T follicular helper cell (primary cell): ENCODE data around the gene ACVR1B.

Experiments used
- DNase-seq: peaks from one replicate; pipeline ENCODE4 v3.0.0-alpha.2; 2020; ENCODE audit warnings: low read depth

ACVR1B gene

DNA sequence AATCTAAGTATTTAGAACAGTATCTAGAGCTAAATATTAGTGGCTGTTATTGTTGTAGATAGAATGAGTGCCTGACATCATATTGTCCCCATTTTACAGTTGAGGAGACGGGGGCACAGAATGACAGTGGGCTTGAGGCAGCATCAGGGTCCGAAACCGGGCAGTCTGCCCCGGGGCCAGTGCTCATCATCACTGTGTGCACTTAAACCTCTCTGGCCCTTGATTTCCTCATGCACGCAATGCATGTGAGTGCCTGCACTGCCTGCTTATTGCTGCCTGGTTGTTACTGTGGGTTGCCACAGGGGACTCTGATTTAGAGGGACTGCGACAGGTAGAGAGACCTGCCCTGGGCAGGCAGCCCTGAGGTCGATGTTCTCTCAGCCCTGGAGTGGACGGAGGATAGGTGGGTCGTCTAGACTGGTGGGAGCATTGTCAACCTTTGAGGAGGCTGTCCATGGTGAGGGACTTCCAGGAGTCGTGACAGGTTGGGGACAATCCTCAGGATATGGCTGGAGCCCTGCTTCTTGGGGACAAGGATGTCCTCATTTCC lies 34.4 kb upstream of the ACVR1B start:
- DNase-seq = no peak

DNA sequence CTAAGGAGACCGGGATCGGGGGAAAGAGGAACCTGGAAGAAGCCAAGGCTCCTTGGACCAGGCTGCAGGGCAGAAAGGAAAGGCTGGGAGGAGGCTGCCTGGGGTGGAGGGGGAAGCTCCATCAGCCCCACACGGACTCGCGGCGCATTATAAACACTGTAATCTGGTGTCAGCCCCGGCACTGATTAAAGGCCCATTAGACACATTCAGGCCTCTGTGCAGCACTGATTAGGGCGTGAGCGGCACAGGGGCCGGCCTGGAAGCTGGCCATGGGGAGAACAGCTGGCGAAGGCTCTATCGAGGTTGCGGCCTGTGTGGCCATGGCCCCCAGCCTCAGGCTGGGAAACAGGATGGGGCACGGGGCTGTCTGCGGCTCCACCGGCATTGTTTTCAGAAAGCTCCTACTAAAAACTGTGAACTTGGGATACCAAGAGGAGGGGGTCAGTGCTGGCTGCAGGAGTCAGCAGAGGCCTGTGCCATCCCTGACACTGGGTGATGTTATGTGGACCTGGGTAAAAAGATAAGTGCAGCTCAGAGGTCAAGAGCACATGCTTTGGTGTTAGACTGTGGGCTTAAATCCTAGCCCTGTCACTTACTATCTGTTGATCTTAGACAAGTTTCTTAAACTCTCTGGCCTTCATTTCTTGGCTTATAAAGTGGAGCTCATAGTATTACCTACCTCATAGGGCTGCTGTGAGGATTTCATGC lies 33.6 kb upstream of the ACVR1B start:
- no peak for DNase-seq

- DNase-seq = no peak
Measured at GRCh38 chr12:51920046-51920445, 31.5 kb upstream of the ACVR1B start.

GRCh38 chr12:51921017-51921725 lies 30.3 kb upstream of the ACVR1B start:
- DNase-seq = no peak

- no peak for DNase-seq
Measured at GRCh38 chr12:51922146-51922545, 29.4 kb upstream of the ACVR1B start.

- DNase-seq = no peak
Measured at GRCh38 chr12:51922762-51923505, 28.6 kb upstream of the ACVR1B start.

GRCh38 chr12:51923506-51924365 lies 27.8 kb upstream of the ACVR1B start:
- peak; percentile 24 for DNase-seq

DNA sequence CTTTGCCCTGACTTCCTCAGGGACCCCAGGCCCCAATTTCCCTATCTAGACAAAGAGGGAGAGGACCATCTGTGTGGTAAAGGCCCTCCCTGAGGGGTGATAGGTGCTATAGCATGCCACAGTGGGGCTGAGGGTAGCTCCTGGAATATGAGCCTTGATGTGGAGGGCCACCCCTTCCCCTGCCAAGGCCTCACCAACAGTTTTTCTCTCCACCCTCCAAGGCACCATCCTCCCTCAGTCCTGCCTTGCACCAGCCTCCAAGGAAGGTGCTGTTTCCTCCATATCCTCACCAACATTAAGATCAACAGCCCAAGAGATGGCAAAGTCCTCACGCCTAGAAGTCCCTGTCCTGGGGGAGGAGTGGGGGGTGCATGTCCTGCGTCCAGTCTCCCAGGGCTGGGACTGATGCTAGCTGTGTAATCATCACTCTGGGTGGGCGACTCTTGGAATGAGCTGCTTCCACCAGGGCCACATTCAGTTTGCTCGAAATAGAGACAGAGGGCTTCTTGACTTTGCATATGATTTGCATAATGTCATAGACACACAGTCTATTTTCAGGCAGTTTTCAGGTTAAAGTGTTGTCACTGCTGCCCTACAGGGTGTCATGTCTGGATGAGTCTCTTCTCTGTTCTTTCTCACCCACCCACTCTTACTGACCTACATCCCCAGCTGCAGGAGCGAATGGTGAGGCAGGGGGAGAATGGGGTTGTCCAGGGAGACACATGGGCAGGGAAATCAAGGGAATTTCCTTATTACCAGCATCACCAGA lies 26.8 kb upstream of the ACVR1B start:
- DNase-seq = no peak

GRCh38 chr12:51925346-51926063 lies 26.0 kb upstream of the ACVR1B start:
- DNase-seq = no peak

DNA sequence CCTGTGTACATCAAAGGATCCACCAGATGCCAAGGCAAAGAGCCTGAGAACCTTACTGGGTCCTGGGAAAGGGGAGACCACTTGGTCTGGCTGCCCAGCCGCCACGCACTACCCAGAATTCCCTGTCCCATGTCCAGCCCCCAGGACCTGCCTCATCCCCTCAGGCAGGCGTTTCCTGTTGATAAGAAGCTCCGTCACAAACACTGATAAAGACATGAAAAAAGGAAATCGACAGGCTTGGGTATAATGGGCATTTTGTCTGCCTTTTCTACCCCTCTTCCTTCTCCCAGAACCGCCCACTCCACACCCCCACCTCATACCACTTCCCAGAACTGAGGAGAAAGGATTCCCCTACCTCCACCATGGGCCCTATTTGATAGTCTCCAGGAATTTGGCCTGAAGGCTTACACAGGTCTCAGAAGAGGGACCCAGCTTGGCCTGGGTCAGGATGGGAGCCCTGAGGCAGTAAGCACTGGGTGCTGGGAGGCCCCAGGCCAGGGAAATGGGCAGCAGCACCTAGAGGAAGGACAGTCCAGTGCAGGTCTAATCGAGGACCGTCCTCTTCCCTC lies 25.4 kb upstream of the ACVR1B start:
- no peak for DNase-seq

DNA sequence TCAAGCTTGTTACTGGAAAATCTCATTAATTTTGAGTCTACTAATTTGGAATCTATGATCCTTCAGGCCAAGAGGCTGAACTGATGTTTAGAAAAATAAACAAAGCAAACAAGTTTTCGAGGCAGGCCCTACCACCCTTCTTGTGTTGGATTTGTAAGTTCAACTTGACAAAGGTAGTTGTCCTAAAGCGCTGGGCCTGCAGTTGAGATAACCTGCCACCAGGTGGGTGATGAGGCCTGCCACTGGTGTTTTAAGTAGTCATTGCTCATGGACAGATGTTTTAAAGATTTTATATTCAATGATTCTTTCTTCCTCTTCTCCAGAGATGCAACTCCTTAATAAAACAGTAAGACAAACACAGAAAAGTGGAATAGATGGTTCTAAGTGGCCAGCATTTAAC lies 24.8 kb upstream of the ACVR1B start:
- DNase-seq = peak; percentile 5

DNA sequence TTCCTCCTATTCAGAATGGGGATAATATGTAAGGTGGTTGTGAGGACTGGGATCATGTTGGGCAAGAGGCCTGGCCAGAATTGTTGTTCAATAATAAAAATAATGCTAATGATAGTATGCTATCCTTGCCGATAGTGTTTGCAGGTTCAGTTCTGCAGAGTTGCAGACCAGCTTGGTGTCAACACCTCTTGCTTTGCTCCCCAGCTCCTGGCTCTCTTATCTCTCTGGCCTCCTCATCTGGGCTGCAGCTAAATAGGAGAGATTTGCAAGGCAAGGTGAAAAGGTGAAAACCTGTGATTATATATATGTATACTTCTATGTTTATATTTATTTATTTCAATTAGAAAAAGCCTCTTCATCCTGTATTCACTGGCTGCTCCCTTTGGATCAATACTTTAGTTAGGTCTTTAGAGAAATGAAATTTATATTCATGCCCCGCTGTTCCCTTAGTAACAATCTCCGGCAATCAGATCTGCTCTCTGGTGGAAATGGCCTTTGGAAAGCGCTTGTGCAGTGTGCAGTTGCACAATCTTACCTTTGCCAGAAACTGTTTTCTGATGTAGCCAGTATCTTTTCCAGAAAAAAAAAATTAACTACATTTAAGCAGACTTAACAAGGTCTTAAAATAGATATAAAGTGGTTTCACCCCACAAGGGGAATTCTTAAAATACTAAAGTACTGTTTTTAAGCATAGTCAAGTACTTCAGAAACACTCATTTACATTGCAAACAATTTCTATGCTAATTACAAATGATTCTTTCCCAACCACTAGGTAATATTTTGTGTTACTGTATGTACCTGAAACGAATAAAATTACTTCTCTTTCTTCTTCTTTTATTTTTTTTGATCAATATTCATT lies 19.1 kb upstream of the ACVR1B start:
- DNase-seq = no peak

DNA sequence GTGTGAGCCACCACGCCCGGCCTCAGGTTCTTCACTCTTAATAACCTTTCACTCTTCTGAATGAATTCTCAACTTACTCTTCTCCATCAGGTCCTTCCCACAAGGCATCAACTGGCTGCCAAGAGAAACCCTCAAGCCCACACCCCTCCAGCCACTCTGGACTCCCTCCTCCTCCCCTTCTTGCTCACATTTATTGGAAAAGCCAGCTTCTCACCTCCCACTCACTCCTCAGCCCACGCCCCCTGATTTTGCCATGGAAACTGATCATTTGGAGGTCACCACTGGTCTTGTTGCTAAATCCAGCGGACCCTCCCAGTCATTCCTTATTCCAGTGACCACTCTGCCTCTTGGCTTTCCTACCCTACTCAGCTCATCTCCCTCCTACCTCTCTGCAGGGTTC lies 17.4 kb upstream of the ACVR1B start:
- no peak for DNase-seq

DNA sequence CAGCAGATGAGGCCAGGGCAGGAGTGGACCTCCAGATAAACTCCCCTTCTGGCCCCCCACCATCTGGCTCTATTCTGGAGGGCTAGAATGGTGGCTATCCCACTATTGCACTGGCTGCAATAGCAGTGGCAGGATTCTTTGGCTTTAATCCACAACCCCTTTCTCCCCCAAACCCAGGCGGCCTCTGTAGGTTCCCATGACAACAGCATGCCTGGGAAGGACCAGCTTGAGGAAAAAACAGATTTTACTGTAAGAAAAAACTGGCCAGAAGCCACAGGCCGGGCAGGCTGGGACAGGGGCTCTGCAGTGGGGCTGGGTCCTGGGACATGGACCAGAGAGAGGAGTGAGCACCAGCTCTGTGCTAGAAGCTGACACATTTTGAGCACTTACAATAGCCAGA lies 13.6 kb upstream of the ACVR1B start:
- DNase-seq = no peak

DNA sequence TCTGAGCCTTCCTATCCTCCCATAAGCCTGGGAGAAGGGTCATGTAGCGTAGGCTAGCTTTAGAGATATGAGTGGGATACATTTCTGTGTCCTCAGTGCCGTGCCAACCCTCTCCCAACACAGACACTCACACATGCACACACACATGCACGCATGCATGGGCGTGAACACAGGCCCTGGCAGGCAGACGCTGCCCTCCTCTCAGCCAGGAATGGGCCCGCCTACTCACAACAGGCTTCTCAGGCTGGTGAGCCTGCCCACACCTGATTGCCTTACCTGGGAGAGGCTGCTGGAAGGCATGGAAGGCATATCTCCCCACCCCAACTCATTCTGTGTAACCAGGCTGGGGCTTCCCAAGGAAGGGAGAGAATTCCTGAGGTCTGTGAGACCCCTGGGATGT lies 12.8 kb upstream of the ACVR1B start:
- DNase-seq = no peak

DNA sequence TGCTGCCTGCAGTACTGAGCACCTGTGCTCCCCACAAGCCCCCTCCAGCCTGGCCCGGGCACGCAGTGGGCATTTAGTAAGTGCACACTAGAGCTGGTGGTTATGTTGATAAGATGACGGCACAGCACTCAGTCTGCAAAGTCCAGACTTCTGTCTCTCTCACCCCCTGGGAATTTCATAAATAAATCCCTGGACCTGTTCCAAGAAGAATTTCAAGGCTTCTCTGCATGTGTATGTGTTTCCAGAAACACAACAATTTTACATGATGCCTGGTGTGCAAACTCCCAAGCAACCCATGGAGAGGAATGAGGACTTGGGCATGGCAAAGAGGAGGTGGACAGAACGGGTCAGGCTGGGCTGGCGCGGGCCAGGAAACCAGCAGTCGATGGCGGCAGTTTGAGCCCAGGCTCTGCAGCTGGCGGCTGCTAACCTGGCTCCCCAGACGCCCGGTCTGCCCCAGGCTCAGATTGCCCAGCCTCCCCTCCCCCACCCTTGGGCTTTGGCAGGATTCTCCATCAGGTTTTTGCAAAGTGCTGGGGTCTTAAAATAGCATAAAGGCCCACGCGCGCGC lies 10.4 kb upstream of the ACVR1B start:
- DNase-seq = no peak

- no peak for DNase-seq
Measured at GRCh38 chr12:51941604-51942003, 9.9 kb upstream of the ACVR1B start.

- DNase-seq = no peak
Measured at GRCh38 chr12:51942056-51942455, 9.4 kb upstream of the ACVR1B start.
